Measurements from ENCODE around the gene NOX3. TPM values are rescaled to one million over a fixed set of nuclear protein-coding genes. Genes with fewer than 3 reads are reported as not detected.
"Not testable (repeated sequence)": the region's sequence is repeated elsewhere in the genome, so short reads cannot be mapped to it uniquely, and the experiment has no call there.

NOX3 gene
- total RNA-seq, 1 donor from 2014 or later, result not detected

GRCh38 chr6:155493026-155493693 is 37.5 kb upstream of the NOX3 start:
- Histone ChIP-seq H3K4me3 (no peak overlapping the region), H3K9me3 (no peaks in the 10 kb centered on the region), H3K27ac (peak overlapping the region; percentile 70), H3K36me3 (no peaks in the 10 kb centered on the region), H3K27me3 (no peaks in the 10 kb centered on the region), H3K4me1 (peaks cover 6% of the 10 kb centered on the region)
- no peak for TF ChIP-seq POLR2A (IDR thresholded peaks at IDR 0.05)
- TF ChIP-seq CTCF (IDR thresholded peaks at IDR 0.05), result no peak
- no peak for TF ChIP-seq POLR2AphosphoS5 (IDR thresholded peaks at IDR 0.05; ENCODE audit: insufficient read depth in 1 of 2, low read depth in 1 of 2)
- DNase-seq (ENCODE audit: extremely low spot score in 2 of 2), result no peak
- intact Hi-C loops (cut with DNase I), result loop anchor here (10.0 kb wide), 1 partner anchor 168 kb away; no protein-coding TSS in a partner anchor

- no peaks in the 10 kb centered on the region for H3K36me3 ChIP-seq
- DNase-seq (ENCODE audit: extremely low spot score in 2 of 2), result no peak
- no peak overlapping the region for H3K27ac ChIP-seq
- peaks cover 6% of the 10 kb centered on the region for H3K4me1 ChIP-seq
- no peak for TF ChIP-seq POLR2AphosphoS5 (IDR thresholded peaks at IDR 0.05; ENCODE audit: insufficient read depth in 1 of 2, low read depth in 1 of 2)
- TF ChIP-seq CTCF (IDR thresholded peaks at IDR 0.05), result no peak
- TF ChIP-seq POLR2A (IDR thresholded peaks at IDR 0.05), result no peak
- H3K9me3 ChIP-seq, result no peaks in the 10 kb centered on the region
- H3K27me3 ChIP-seq, result no peaks in the 10 kb centered on the region
- no peak overlapping the region for H3K4me3 ChIP-seq
- intact Hi-C loops (cut with DNase I), result loop anchor here (10.0 kb wide), 1 partner anchor 167 kb away; no protein-coding TSS in a partner anchor
Observed at GRCh38 chr6:155492061-155492735, 36.6 kb upstream of the NOX3 start.

GRCh38 chr6:155491421-155491820 is 35.8 kb upstream of the NOX3 start:
- TF ChIP-seq POLR2AphosphoS5 (IDR thresholded peaks at IDR 0.05; ENCODE audit: insufficient read depth in 1 of 2, low read depth in 1 of 2) (no peak), POLR2A (IDR thresholded peaks at IDR 0.05) (no peak), CTCF (IDR thresholded peaks at IDR 0.05) (no peak)
- intact Hi-C loops (cut with DNase I), result loop anchor here (10.0 kb wide), 1 partner anchor 167 kb away; no protein-coding TSS in a partner anchor
- H3K4me1 ChIP-seq, result peaks cover 6% of the 10 kb centered on the region
- no peaks in the 10 kb centered on the region for H3K27me3 ChIP-seq
- H3K36me3 ChIP-seq, result no peaks in the 10 kb centered on the region
- no peak overlapping the region for H3K4me3 ChIP-seq
- no peak overlapping the region for H3K27ac ChIP-seq
- H3K9me3 ChIP-seq, result no peaks in the 10 kb centered on the region
- DNase-seq (ENCODE audit: extremely low spot score in 2 of 2), result no peak

GRCh38 chr6:155488197-155488596 is 32.6 kb upstream of the NOX3 start:
- H3K4me3 ChIP-seq; H3K27ac ChIP-seq; H3K36me3 ChIP-seq; H3K9me3 ChIP-seq; intact Hi-C loops (cut with DNase I); H3K27me3 ChIP-seq; H3K4me1 ChIP-seq; DNase-seq (ENCODE audit: extremely low spot score in 2 of 2): not testable (repeated sequence)

GRCh38 chr6:155487371-155488130 is 31.9 kb upstream of the NOX3 start:
- DNase-seq (ENCODE audit: extremely low spot score in 2 of 2), result no peak
- H3K4me3 ChIP-seq, result no peak overlapping the region
- H3K4me1 ChIP-seq, result no peaks in the 10 kb centered on the region
- H3K27ac ChIP-seq, result no peak overlapping the region
- TF ChIP-seq CTCF (IDR thresholded peaks at IDR 0.05) (no peak), POLR2AphosphoS5 (IDR thresholded peaks at IDR 0.05; ENCODE audit: insufficient read depth in 1 of 2, low read depth in 1 of 2) (no peak), POLR2A (IDR thresholded peaks at IDR 0.05) (no peak)
- H3K9me3 ChIP-seq, result no peaks in the 10 kb centered on the region
- intact Hi-C loops (cut with DNase I), result no loop called here
- no peaks in the 10 kb centered on the region for H3K36me3 ChIP-seq
- H3K27me3 ChIP-seq, result no peaks in the 10 kb centered on the region

Data from vagina (tissue), 2 donors.